Gastrocnemius medialis (tissue), 4 donors: ENCODE measurements around the gene NRM. TPM values are rescaled to one million over a fixed set of nuclear protein-coding genes. Genes with fewer than 3 reads are reported as not detected.

Experiments
- ATAC-seq, 2 donors: fragments of 150-250 bp; one replicate each; pipeline ENCODE4 v1.9.1; 2016
- DNase-seq, 2 donors: peaks; one replicate each; pipeline ENCODE4 v3.0.0-alpha.2; 2019
- H3K27ac ChIP-seq, 4 donors: fragments of 200-600 bp; sonication (generic); 1 replicate in 1 of 4; 2 replicates in 3 of 4; pipeline ENCODE4 v1.5.1; 2016 to 2018; ENCODE audit warnings: mild to moderate bottlenecking in 2 of 4, moderate library complexity in 1 of 4
- H3K27me3 ChIP-seq, 3 donors: fragments of 200-600 bp; sonication (generic) in 2 of 3; 1 replicate in 1 of 3; 2 replicates in 2 of 3; pipeline versions ENCODE4 v1.5.1 to v1.6.0; 2016 to 2019; ENCODE audit warnings: mild to moderate bottlenecking in 1 of 3, moderate library complexity in 1 of 3
- H3K36me3 ChIP-seq, 2 donors: fragments of 200-600 bp; sonication (generic) in 1 of 2; one replicate each; pipeline ENCODE4 v1.5.1; 2017 to 2018
- H3K4me1 ChIP-seq, 2 donors: fragments of 200-600 bp; sonication (generic) in 1 of 2; one replicate each; pipeline ENCODE4 v1.5.1; 2016 to 2017; ENCODE audit warnings: mild to moderate bottlenecking in 2 of 2
- H3K4me3 ChIP-seq, 4 donors: fragments of 200-600 bp; sonication (generic) in 3 of 4; 1 replicate in 1 of 4; 2 replicates in 3 of 4; pipeline ENCODE4 v1.5.1; 2016 to 2019; ENCODE audit warnings: mild to moderate bottlenecking in 2 of 4
- H3K9me3 ChIP-seq, 3 donors: fragments of 200-600 bp; sonication (generic) in 2 of 3; 1 replicate in 1 of 3; 2 replicates in 2 of 3; pipeline ENCODE4 v1.5.1; 2016 to 2019
- CTCF ChIP-seq, 5 experiments: fragments of 450-650 bp in 3 of 5; fragments of 200-600 bp in 2 of 5; sonication (generic) in 2 of 5; IDR thresholded peaks in 4 of 5; conservative IDR thresholded peaks in 1 of 5; 1 replicate in 4 of 5; 2 replicates in 1 of 5; pipeline ENCODE4 v1.5.1; 2016 to 2019; ENCODE audit warnings: antibody characterized with exemption in 5 of 5, mild to moderate bottlenecking in 3 of 5, moderate library complexity in 3 of 5
- POLR2A ChIP-seq, 2 donors: fragments of 450-650 bp; IDR thresholded peaks; one replicate each; pipeline ENCODE4 v1.6.1; 2017; ENCODE audit warnings: antibody characterized with exemption in 2 of 2, mild to moderate bottlenecking in 2 of 2, moderate library complexity in 2 of 2
- in situ Hi-C, 4 donors: fragments of 200-750 bp; cut with MboI; loops; one replicate each; pipeline versions ENCODE4 v1.15.0 to v1.8.0; 2017; ENCODE audit warnings: low sequenced_read_pairs in 4 of 4
- intact Hi-C: fragments of 100-400 bp; cut with DNase I; formaldehyde crosslinking; loops from one replicate; pipeline ENCODE4 v1.15.1; 2023; ENCODE audit warnings: low total_unique reads
- total RNA-seq, 4 donors: library from RNA; depleted of rRNA; stranded (reverse); fragments of >200 nt; gene quantifications; one replicate each; pipeline versions ENCODE4 v1.1.0 to v1.2.3, GENCODE V29; 2016

The NRM gene
- total RNA-seq, 4 donors from 2014 or later = 0.32 to 2.0 (median 1.4) TPM

- in situ Hi-C loops (loop anchor here in 1 of 4 donors (25.0 kb wide), 1 partner anchor 432 kb away; no protein-coding TSS in a partner anchor), intact Hi-C loops (no loop called here)
- no peak for DNase-seq
- H3K9me3 ChIP-seq = no peaks in the 10 kb centered on the region
- H3K27me3 ChIP-seq = no peaks in the 10 kb centered on the region
- ATAC-seq = no peak
- peaks cover 2 to 100% of the 10 kb centered on the region in 2 donors for H3K36me3 ChIP-seq
- TF ChIP-seq CTCF (IDR thresholded peaks at IDR 0.05 in 4 of 5, conservative IDR thresholded peaks at IDR 0.05 in 1 of 5) (no peak), POLR2A (IDR thresholded peaks at IDR 0.05) (no peak)
- no peak overlapping the region for H3K27ac ChIP-seq
- no peaks in the 10 kb centered on the region for H3K4me1 ChIP-seq
- no peak overlapping the region for H3K4me3 ChIP-seq
Measured at GRCh38 chr6:30655743-30656094, 35.1 kb downstream of the NRM start.

- DNase-seq = no peak
- in situ Hi-C loops (loop anchor here in 1 of 4 donors (25.0 kb wide), 1 partner anchor 432 kb away; no protein-coding TSS in a partner anchor), intact Hi-C loops (no loop called here)
- no peaks in the 10 kb centered on the region for H3K27me3 ChIP-seq
- no peak overlapping the region for H3K27ac ChIP-seq
- H3K9me3 ChIP-seq = no peaks in the 10 kb centered on the region
- ATAC-seq = no peak
- no peaks in the 10 kb centered on the region for H3K4me1 ChIP-seq
- TF ChIP-seq POLR2A (IDR thresholded peaks at IDR 0.05) (no peak), CTCF (IDR thresholded peaks at IDR 0.05 in 4 of 5, conservative IDR thresholded peaks at IDR 0.05 in 1 of 5) (no peak)
- peaks cover 2 to 99% of the 10 kb centered on the region in 2 donors for H3K36me3 ChIP-seq
- no peak overlapping the region for H3K4me3 ChIP-seq
Measured at GRCh38 chr6:30654798-30655742, 35.7 kb downstream of the NRM start.

GRCh38 chr6:30651143-30651542 lies 39.6 kb downstream of the NRM start:
- intact Hi-C loops = no loop called here
- H3K27me3 ChIP-seq = no peaks in the 10 kb centered on the region
- no peak overlapping the region for H3K27ac ChIP-seq
- H3K36me3 ChIP-seq = peaks cover 2 to 63% of the 10 kb centered on the region in 2 donors
- in situ Hi-C loops = loop anchor here in 1 of 4 donors (25.0 kb wide), 1 partner anchor 436 kb away; no protein-coding TSS in a partner anchor
- DNase-seq = no peak
- no peaks in the 10 kb centered on the region for H3K9me3 ChIP-seq
- H3K4me3 ChIP-seq = no peak overlapping the region
- ATAC-seq = no peak
- no peak for TF ChIP-seq POLR2A (IDR thresholded peaks at IDR 0.05)
- no peak for TF ChIP-seq CTCF (IDR thresholded peaks at IDR 0.05 in 4 of 5, conservative IDR thresholded peaks at IDR 0.05 in 1 of 5)
- H3K4me1 ChIP-seq = peaks cover 11 to 15% of the 10 kb centered on the region in 2 donors

- ATAC-seq (peak; percentile 79 to 80), DNase-seq (peak; percentile 32 to 66)
- no peaks in the 10 kb centered on the region for H3K9me3 ChIP-seq
- no peaks in the 10 kb centered on the region for H3K27me3 ChIP-seq
- peaks cover 11 to 15% of the 10 kb centered on the region in 2 donors for H3K4me1 ChIP-seq
- intact Hi-C loops = loop anchor here (1.0 kb wide), 1 partner anchor 26 kb away; the partner anchor contains the start of gene DHX16
- TF ChIP-seq CTCF (IDR thresholded peaks at IDR 0.05 in 4 of 5, conservative IDR thresholded peaks at IDR 0.05 in 1 of 5) (no peak), POLR2A (IDR thresholded peaks at IDR 0.05) (peak; percentile 39 to 46)
- in situ Hi-C loops = no loop called here
- H3K4me3 ChIP-seq = peak overlapping the region; percentile 84 to 100 (median 92)
- H3K27ac ChIP-seq = peak overlapping the region; percentile 97 to 100 (median 98)
- H3K36me3 ChIP-seq = peaks cover 0 to 27% of the 10 kb centered on the region in 2 donors
Measured at GRCh38 chr6:30647242-30648116, 43.3 kb downstream of the NRM start.
